Activated CD8-positive, alpha-beta memory T cell treated with anti-CD3 and anti-CD28 coated beads for 4 hours (primary cell): Measurements from ENCODE around the gene CREB5.

Experiments
- DNase-seq, 2 donors: peaks; one replicate each; pipeline ENCODE4 v3.0.0-alpha.2; 2020; ENCODE audit warnings: low read depth in 2 of 2

CREB5 gene

DNA sequence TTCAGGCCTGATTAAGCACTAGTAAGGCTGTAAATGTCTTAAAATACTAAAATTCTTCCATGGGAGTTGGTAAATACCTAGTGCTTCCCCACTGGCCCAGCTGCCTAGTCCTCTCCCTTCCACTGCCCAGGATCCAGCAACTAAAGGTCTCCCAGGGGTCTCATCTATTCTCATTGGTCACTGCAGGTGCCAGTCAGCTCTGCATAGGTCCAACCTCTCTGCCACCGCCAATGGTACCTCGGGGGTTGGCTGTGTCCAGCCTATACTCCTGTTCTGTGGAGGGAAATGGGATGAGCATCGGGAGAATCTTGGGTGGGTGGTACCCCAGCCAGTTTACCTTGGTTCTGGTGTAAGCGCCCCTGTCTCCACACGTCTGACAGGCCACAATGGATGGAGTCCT is 6.1 kb upstream of the CREB5 start:
- no peak for DNase-seq

DNA sequence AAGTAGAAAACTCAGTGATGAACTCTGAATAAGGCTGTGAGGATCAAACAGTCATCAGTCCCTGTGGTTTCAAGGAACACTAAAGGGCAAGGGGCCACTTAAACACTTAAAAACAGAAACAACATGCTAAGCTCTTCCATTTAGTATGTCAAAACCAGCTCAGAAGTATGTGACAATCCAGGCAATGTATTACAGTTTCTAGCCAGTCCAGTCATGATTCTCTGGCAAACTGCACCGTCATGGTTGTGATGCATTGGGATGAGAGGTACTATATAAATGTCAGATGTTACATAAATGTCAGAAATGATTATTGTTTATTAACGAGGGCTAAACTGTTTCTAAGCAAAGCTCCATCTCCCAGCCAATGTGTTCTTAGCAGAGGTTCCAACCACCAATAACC is 4.7 kb upstream of the CREB5 start:
- no peak for DNase-seq

DNA sequence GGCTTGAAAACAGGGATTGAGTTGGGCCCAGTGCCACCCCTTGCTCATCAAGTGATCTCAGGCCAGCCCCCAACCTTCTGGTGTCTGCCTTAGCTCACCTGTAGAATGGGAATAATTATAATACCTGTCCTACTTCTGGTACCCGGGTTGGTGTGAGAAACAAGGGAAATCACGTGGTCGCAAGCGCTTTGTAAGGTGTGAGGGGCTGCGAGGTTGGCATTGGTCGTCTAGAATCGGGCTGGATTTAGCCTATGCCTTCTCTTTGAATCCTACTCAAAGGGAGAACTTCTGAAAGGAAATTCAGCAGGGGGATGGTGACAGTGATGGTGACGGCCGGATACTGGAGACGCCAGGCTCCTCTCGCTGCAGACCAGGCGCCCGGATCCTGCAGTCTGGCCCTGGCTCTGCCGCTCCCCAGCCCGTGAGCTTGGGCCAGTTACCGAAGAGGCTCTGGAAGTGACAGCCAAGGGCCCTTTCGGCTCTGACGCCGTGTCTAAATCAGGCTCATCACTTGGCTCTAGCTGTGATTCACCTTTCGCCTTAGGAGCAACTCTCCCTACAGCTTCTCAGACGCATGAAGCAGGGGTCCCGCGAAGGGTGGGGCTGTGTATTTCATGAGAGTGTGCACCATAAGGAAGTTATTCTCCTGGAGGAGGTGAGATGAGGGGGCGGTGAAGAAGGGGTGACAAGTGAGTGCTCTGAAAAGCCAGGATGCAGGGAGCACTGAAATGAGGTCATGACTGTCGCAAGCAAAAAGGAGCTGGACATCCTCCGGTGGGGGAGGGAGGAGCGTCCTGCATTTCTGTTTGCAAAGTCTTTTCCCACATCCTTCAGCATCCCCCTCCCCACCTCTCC is 4.0 kb upstream of the CREB5 start:
- no peak for DNase-seq

DNA sequence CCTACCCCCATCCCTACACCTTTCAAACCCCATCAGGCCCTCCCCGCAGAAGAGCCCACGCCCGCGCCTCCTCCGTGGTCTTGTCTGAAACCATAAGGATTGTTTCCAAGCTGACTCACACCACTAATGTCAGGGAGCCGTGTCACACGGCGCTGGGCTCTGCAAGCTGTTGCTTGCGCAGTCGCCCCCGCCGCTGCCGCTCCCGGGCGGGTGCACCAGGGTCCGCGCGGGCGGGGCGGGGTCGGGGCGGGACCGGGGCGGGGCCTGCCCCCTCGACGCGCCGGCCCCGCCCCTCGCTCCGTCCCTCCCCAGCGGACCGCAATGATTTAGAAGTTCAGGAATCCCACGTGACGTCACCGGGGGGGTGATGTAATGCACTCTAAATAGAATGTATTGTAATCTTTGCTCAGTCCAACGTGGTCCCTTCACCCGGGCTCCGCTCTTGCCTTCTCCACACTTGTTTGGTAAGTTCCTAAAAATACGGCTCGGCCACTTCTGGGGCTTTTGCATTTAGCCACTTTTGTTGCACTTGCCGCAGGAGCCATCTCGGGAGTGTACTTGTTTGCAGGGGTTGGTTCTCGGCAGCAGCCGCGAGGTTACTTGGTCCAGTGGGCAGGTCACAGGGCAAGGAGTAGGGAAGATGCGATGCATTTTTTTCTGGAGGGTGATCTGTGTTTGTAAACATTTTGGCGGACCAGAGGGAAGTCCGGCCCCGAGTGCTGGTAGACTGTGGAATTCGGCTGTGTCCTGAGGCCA is 3.2 kb upstream of the CREB5 start:
- DNase-seq: peak; percentile 63 to 66

DNA sequence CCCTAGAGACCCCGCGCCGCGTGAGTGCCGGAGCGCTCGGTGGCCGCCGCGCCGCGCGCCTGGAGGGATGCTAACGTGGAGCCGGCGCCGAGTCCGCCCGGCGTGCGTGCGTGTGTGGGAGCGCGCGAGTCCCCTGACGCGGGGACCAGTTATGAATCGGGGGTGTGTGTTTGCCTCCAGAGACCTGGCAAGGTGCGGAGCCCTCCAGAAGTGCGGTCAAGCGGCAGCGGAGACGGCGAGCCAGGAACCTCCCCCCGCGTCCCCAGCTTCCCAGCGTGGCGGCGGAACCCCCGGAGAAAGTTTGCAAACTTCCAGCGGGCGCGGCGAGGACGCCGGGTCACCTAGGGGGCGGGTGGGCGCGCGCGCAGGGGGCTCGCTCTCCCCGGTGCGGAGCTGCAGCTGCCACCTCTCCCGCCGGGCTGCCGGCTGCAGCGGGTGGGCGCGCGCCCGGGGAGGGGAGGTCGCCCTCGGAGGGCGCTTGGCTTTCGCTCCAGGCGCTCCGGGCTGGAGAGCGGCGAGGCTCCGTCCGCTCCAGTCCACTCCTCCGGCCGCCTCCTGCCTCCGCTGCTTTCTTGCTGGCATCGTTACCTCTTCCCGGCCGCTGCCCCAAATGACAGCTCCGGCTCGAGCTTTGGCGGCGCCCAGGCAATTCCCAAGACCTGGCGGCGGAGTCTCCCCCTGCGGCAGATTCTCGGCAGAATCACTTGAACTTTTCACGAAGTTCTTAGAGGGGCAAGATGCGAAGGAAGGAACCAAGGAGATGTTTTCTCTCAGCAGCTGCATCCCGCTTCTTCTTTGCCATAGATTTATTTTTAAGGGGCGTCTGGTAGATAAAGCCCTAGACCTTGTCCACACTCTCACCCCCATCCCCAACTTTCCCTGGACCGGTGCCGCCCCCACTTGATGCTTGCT is 2.3 kb upstream of the CREB5 start:
- DNase-seq: no peak

DNA sequence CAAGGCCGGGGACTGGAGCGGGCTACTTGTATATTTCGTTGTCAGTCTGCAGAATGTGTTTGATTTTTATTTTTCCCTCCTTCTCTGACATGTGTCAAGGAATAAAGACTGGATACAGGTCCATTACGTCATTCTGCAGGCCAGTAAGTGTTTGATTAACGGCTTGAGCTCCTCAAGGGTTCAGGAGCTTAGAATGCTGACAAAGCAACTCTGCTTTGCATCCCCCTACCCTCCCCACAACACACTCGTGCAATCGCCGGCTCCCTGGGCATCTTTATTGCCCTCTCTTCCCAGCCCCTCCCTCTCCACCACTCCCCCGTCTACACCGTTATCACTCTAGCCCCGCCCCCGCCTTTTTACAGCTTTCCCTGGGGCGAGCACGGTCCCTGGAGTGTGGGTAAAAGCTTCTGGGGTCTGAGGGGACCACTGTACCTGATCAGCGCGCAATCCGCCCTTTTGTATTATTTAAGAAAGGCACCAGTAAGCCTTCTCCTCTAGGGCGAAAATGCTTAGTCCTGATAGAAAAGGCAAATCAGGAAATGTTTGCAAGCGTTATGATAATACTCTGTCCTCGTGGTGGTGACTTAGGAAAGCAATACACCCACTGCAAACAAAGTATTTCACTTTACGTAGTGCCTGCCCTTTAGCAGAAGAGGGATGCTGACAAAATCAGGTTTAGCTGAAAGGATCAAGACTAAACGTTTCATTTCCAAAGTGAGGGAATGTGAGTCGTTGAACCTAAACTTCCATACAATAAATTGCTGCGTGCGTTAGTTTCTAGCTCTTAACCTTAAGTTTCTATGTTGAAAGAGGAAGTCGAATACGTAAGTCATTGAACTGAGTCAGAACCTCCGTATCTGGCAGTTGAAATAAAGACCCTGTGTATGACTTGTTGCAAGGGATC is 1.4 kb upstream of the CREB5 start:
- DNase-seq: no peak

DNA sequence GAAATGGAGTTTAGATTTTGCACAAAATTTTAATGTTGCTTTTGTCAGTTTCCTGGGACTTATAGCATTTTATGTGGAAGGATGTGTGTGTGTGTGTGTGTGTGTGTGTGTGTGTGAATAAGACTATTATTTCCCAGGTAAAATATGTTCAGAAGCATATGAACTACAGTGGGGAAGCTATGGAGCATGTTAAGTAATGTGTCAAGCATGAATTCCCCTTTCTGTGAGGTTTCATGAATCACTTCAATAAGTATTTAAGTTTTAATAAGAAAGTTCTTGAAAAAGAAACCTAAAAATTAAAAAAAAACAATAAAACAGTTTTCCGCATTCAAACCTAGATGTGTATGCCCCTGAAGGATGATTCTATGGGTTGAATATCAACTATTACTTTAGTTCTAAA is 693 bp downstream of the CREB5 start:
- no peak for DNase-seq

DNA sequence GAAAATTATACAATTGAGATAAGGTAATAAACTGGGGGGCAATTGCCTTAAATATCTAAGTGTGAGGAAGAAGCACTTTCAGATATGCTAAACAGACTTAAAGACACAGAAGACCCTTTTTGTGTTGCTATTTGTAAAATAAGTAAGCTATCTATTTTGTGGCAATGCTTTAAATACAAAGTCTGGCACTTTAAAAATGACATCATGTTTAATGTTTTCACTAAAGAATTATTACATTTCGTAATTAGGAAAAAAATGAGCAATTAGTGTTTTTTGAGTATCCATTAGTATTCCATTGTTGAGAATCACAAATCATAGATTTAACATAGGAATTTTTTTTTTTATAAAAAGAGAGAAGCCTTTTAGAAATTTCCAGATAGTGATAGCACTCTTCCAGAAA is 2.1 kb downstream of the CREB5 start:
- DNase-seq: no peak

DNA sequence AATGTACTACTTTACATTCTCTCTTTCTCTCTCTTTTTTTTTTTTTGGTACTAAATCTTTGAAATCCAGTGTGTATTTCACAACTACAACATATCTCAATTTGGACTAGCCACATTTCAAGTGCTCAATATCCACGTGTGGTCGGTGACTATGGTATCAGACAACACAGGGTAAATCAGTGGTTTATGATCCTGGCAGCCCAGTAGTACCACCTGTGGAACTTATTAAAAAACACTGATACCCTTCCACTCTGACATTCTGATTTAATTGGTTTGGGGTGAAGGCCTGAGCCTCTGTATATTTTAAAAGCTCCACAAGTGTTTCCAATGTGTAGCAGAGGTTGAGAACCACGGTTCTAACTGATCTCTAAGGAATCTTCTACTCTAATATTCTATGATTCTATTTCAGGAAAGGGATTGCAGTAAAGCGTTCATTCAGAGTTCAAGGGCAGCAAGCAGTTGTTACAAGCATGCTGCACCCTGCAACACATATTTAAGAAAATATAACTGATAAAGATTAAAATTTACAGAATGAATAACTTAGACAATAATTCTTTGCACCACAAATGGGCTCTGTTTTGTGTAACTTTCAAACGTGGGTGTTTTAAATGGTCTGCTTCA is 5.1 kb downstream of the CREB5 start:
- no peak for DNase-seq

DNA sequence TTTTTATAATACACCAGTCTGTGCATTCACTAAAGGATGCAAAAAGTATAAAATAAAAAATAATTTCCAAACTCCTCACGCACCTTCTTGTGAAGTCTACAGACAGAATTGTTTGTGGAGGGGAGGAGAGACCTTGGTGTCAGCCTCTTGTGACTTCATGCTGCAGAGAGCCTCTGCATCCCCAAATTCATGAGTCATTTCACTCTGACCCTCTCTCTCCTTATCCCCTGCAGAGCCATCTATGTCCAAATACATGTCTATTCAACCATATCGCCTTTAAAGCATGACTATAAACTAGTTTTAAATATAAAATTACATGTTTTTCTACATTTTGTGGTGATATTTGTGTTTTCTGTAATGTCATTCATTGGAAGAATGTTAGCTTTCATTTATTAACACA is 6.0 kb downstream of the CREB5 start:
- no peak for DNase-seq

DNA sequence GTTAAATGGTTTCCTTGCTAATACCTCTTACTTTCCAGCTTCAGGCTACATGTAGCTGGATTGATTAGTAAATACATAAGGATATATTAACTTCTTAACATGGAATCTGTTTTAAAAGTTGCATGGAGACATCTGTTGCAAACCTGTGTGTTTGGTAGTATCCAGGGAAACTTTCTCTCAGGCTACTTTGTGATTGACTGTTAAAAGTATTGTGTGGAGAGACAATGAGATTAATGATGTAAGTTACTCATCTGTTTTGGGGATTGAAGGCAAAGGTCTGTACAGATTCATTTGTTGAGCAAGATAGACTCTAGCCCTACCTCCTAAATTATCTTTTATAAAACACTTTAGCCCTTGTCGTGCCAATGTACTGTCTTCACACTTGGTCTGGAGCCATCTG is 6.6 kb downstream of the CREB5 start:
- DNase-seq: no peak

DNA sequence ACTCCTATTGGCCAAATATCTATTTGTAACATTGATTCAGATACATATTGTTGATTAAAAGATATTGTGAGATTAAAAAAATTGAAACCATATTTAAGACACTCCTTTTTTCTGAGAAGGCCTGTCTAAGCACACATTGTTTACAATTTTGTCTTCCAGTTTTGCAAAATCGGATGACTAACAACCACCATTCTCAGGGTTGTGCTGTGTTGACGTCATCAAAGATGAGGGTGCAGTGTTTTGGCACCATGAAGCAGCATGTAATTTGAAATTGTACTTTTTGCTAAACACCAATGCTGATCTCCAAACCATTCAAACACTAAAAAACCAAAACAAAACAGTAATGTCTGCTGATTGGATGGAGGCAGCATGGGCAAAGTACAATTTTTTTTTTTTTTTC is 7.4 kb downstream of the CREB5 start:
- no peak for DNase-seq

DNA sequence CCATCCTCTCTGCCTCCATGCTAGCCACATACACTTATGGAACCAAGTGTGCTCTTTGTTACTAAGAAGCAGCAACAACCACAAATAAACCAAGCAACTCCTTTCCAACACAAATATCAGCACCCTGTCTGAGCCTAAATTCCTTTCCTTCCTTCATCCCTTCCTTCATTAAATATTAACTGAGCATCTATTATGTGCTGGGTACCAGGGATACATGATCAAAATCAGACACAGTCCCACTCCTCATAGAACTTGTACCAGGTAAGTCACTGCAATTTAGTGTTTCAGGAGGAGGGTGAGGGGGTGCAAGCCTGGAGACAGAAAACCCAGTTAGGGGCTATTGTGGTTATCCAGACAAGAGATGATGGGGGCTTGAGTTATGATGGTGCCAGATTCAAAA is 10.8 kb downstream of the CREB5 start:
- no peak for DNase-seq

DNA sequence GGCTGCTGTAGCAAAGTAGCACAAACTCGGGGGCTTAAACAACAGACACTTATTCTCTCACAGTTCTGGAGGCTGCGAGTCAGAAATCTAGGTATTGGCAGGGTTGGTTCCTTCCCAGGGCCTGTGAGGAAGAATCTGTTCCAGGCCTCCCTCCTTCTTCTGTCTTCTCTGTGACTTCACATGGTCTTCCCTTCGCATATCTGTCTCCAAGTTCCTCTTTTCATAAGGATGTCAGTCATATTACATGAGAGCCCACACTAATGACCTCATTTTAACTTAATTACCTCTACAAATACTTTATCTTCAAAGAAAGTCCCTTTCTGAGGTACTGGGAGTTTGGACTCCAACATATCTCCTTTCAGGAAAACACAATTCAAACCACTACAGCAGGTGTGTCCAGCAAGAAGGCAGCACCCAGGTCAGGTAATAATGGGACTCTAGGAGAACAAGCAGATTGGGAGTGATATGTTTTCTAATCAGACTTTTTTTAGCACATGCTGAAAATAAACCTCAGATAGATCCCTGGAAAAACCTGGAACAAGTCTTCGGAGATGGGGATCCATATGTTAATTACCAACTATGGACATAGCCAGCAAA is 11.7 kb downstream of the CREB5 start:
- no peak for DNase-seq

DNA sequence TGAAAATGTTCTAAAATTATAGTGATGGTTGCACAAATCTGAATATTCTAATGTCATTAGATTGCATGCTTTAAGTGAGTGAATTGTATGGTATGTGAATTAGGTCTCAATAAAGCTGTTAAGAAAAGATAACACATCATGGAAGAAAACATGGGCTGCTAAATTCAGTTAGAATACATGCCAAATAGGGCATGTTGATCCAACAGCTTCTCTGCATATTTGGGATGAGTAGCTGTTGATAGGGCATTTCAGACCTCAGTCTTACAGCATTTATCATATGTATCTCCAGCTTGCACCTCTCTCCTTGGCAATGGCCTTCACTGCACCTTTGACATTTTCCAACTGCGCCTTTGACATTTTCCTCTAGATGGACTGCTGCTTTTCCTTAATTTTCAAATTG is 13.2 kb downstream of the CREB5 start:
- no peak for DNase-seq

DNA sequence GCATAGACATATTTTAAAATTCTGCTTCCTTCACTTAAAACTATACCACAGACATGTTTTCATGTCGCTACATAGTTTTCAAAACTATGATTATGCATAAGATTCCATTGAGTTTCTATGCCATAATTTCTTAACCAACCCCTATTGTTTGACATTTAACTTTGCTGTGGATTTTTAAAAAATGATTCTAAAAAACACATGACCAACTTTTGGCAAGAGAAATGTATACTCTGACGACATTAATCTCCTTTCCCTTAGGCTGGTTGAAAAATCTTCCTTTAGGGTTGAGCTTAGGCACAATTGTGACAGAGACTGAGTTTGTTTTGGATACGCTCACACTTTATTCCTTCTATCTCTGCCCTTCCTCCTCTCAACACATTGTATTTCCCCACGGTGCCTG is 14.9 kb downstream of the CREB5 start:
- DNase-seq: no peak

DNA sequence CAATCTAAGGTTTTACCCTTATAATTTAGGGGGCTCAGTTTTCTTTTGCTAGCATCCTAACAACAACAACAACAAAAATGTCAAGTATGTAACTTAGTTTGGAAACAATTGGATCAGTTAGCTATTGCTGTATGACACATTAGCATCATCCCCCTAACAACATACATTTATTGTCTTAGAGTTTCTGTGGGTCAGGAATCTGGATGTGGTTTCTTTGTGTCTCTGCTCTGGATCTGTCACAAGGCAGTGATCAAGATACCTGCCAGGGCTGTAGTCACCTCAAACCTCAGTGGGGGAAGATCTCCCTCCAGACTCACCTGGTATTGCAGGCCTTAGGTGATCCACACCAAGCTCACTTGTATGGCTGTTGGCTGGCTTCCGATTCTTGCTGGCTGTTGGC is 18.3 kb downstream of the CREB5 start:
- DNase-seq: no peak

DNA sequence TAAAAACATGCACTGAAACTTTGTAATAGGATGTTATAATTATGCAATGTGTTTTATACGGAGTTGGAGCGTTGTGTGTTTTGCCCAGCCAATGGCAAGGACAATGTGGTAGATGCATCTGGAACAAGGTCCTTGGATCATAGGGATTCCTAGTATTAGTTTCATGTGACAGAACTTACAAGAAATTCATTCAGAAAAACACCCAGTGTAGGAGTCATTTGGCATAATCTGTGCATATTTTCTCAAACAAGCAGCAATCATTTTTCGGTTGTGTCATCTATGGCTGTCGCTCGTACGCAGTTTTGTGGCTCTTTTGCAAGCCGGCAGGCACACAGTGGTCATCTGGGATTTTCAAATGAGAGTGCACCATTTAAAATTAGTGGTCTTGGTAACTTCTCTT is 19.8 kb downstream of the CREB5 start:
- no peak for DNase-seq

DNA sequence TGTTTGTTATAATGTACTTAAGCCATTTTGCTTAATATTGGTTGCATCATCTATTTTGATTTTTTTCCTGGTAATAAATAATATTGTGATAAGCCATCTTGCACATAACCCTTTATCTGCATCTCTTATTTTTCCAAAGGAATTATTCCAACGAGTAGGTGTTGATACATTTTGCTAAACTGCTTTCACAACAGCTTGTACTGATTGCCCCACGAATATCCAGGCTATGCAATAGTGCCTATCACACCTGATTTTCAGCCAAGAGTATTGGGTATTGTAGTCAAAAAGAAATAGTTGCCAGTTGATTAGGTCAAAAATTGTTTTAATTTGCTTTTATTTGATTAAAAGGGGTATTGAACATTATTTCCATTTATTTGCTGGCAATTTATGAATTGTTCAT is 20.7 kb downstream of the CREB5 start:
- DNase-seq: no peak

DNA sequence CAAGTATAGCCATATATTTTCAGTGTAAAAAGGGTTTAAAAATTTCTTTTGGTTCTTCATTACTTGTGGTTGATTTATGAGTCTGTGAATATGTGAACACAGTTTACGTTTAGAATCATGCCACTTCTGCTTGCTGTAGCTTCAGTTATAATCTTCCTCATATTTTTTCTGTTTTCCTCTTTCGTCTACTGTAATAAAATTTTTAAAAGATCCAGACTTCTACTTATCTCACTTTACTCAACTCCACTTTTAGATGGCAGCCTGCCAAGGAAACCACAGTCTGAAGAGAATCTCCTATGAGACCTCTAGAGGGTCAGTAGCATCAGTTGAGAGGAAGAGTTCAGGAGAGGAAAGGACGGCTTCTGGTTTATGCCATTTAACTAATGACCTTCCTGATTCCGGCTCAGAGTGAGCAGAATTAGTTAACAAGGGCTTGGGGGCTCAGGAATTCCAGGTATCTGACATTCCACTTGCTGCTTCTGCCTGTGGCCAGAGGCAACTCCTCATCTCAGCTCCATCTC is 21.4 kb downstream of the CREB5 start:
- no peak for DNase-seq
